AG09319 (cell line): Measurements from ENCODE around the gene IGFLR1.

ENCODE experiments used
- DNase-seq: peaks from one replicate; pipeline ENCODE4 v3.0.0-alpha.2; 2010; ENCODE audit warnings: low read depth; ENCODE audit errors: extremely low read depth
- CTCF ChIP-seq: IDR thresholded peaks from 2 replicates; pipeline ENCODE4 v1.5.1; 2011; ENCODE audit warnings: low read depth, mild to moderate bottlenecking, inconsistent platforms, low read length, moderate library complexity

IGFLR1 gene

GRCh38 chr19:35738887-35739229 is 3.4 kb downstream of the IGFLR1 start:
- no peak for TF ChIP-seq CTCF
- no peak for DNase-seq

- no peak for TF ChIP-seq CTCF
Measured at GRCh38 chr19:35738021-35738886, 4.0 kb downstream of the IGFLR1 start.

GRCh38 chr19:35736913-35737886 is 5.1 kb downstream of the IGFLR1 start:
- DNase-seq = no peak

More at GRCh38 chr19:35738021-35738886, 4.0 kb downstream of the IGFLR1 start:
- DNase-seq = no peak

GRCh38 chr19:35734889-35735288 is 7.4 kb downstream of the IGFLR1 start:
- DNase-seq = no peak
- no peak for TF ChIP-seq CTCF

More at GRCh38 chr19:35736913-35737886, 5.1 kb downstream of the IGFLR1 start:
- TF ChIP-seq CTCF = no peak

GRCh38 chr19:35734273-35734672 is 8.0 kb downstream of the IGFLR1 start:
- TF ChIP-seq CTCF = no peak

GRCh38 chr19:35733180-35734125 is 8.8 kb downstream of the IGFLR1 start:
- no peak for TF ChIP-seq CTCF

More at GRCh38 chr19:35734273-35734672, 8.0 kb downstream of the IGFLR1 start:
- no peak for DNase-seq

More at GRCh38 chr19:35733180-35734125, 8.8 kb downstream of the IGFLR1 start:
- DNase-seq = no peak
